Keratinocyte (primary cell): ENCODE measurements around the gene SORBS1.

Experiments
- CTCF ChIP-seq, 3 experiments: IDR thresholded peaks in 1 of 3; conservative IDR thresholded peaks in 1 of 3; optimal IDR thresholded peaks in 1 of 3; 2 replicates in 2 of 3; 3 replicates in 1 of 3; pipeline versions ENCODE3 to v1.5.1; 2011; ENCODE audit warnings: low read length in 3 of 3, mild to moderate bottlenecking in 3 of 3, moderate library complexity in 2 of 3, control low read depth in 1 of 3, inconsistent platforms in 1 of 3; ENCODE audit not compliant: insufficient read depth in 2 of 3; ENCODE audit errors: extremely low read depth in 1 of 3
- EZH2 ChIP-seq: IDR thresholded peaks from one replicate; pipeline ENCODE4 v1.6.1; 2012; ENCODE audit warnings: inconsistent platforms, mild to moderate bottlenecking, low read length, moderate library complexity

- TF ChIP-seq CTCF (optimal IDR thresholded peaks at IDR 0.05 in 1 of 3, IDR thresholded peaks at IDR 0.05 in 1 of 3, conservative IDR thresholded peaks at IDR 0.05 in 1 of 3; ENCODE audit: extremely low read depth in 1 of 3, insufficient read depth in 2 of 3, low read length in 3 of 3), result no peak
- TF ChIP-seq EZH2, result no peak
Measured at GRCh38 chr10:95564291-95564690, 3.1 kb upstream of the SORBS1 start.
